Thoracic aorta (tissue), 2 donors: Measurements from ENCODE around the gene MBD6. TPM values are rescaled to one million over a fixed set of nuclear protein-coding genes. Genes with fewer than 3 reads are reported as not detected.
"Not testable (repeated sequence)": the region's sequence is repeated elsewhere in the genome, so short reads cannot be mapped to it uniquely, and the experiment has no call there.

Experiments
- ATAC-seq: fragments of 150-250 bp; one replicate; pipeline ENCODE4 v1.8.0; 2017; ENCODE audit warnings: low read depth; ENCODE audit not compliant: insufficient number of reproducible peaks, low FRiP score
- DNase-seq: peaks from one replicate; pipeline ENCODE4 v3.0.0-alpha.2; 2020; ENCODE audit warnings: low spot score
- H3K27ac ChIP-seq, 2 donors: fragments of 200-600 bp; sonication (generic); 1 replicate in 1 of 2; 2 replicates in 1 of 2; pipeline ENCODE4 v1.5.1; 2016; ENCODE audit warnings: mild to moderate bottlenecking in 2 of 2, moderate library complexity in 2 of 2
- H3K27me3 ChIP-seq: fragments of 200-600 bp; sonication (generic); replicated peaks from 2 replicates; pipeline ENCODE4 v1.6.0; 2016; ENCODE audit warnings: mild to moderate bottlenecking; ENCODE audit not compliant: insufficient read depth
- H3K36me3 ChIP-seq: fragments of 200-600 bp; sonication (generic); one replicate; pipeline ENCODE4 v1.5.1; 2016
- H3K4me1 ChIP-seq, 2 donors: fragments of 200-600 bp; sonication (generic); 1 replicate in 1 of 2; 2 replicates in 1 of 2; pipeline versions ENCODE4 v1.5.1 to v1.6.0; 2016; ENCODE audit warnings: low read depth in 2 of 2, mild to moderate bottlenecking in 1 of 2; ENCODE audit not compliant: control insufficient read depth in 1 of 2
- H3K4me3 ChIP-seq: fragments of 200-600 bp; sonication (generic); 2 replicates; pipeline ENCODE4 v1.5.1; 2016; ENCODE audit warnings: mild to moderate bottlenecking
- H3K9me3 ChIP-seq: fragments of 200-600 bp; sonication (generic); 2 replicates; pipeline ENCODE4 v1.5.1; 2016
- total RNA-seq, 2 donors: library from RNA; depleted of rRNA; stranded (reverse); fragments of >200 nt; gene quantifications; one replicate each; pipeline versions ENCODE4 v1.1.0 to v1.2.3, GENCODE V29; 2016
- TF ChIP-seq, protein P1 (sequence below): fragments of 200-600 bp; sonication (generic); IDR thresholded peaks from one replicate; pipeline ENCODE4 v1.5.1; 2019; ENCODE audit warnings: antibody characterized with exemption

Gene MBD6
- total RNA-seq, 2 donors from 2014 or later, result 39.2 to 54.3 TPM

DNA sequence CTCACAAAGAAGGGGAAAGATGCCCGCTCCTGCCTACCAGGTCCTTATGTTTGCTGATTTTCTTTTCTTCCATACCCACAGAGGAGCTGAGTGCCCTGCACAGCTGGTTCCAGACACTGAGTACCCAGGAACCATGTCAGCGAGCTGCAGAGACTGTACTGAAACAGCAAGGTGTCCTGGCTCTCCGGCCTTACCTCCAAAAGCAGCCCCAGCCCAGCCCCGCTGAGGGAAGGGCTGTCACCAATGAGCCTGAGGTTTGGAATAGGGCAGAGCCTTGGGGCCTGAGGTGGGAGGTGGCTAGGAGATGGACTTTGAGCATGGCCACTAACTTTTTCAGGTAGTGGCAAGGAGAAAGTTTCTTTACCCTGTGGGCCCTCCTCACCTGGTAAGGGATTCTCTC lies 32.5 kb upstream of the MBD6 start:
- DNase-seq (no peak), ATAC-seq (no peak)
- Histone ChIP-seq H3K27me3 (no peaks in the 10 kb centered on the region), H3K4me3 (no peak overlapping the region), H3K9me3 (no peaks in the 10 kb centered on the region), H3K36me3 (peaks cover 31% of the 10 kb centered on the region), H3K4me1 (peaks cover 6 to 12% of the 10 kb centered on the region in 2 donors), H3K27ac (no peak overlapping the region)
- TF ChIP-seq, protein P1, sequence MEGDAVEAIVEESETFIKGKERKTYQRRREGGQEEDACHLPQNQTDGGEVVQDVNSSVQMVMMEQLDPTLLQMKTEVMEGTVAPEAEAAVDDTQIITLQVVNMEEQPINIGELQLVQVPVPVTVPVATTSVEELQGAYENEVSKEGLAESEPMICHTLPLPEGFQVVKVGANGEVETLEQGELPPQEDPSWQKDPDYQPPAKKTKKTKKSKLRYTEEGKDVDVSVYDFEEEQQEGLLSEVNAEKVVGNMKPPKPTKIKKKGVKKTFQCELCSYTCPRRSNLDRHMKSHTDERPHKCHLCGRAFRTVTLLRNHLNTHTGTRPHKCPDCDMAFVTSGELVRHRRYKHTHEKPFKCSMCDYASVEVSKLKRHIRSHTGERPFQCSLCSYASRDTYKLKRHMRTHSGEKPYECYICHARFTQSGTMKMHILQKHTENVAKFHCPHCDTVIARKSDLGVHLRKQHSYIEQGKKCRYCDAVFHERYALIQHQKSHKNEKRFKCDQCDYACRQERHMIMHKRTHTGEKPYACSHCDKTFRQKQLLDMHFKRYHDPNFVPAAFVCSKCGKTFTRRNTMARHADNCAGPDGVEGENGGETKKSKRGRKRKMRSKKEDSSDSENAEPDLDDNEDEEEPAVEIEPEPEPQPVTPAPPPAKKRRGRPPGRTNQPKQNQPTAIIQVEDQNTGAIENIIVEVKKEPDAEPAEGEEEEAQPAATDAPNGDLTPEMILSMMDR, result no peak

GRCh38 chr12:57491393-57492280 lies 31.0 kb upstream of the MBD6 start:
- TF ChIP-seq, protein P1, result no peak
- no peak overlapping the region for H3K27ac ChIP-seq
- ATAC-seq, result no peak
- H3K4me3 ChIP-seq, result no peak overlapping the region
- H3K27me3 ChIP-seq, result no peaks in the 10 kb centered on the region
- DNase-seq, result no peak
- H3K36me3 ChIP-seq, result peaks cover 33% of the 10 kb centered on the region
- no peaks in the 10 kb centered on the region for H3K9me3 ChIP-seq
- H3K4me1 ChIP-seq, result peaks cover 6 to 12% of the 10 kb centered on the region in 2 donors

DNA sequence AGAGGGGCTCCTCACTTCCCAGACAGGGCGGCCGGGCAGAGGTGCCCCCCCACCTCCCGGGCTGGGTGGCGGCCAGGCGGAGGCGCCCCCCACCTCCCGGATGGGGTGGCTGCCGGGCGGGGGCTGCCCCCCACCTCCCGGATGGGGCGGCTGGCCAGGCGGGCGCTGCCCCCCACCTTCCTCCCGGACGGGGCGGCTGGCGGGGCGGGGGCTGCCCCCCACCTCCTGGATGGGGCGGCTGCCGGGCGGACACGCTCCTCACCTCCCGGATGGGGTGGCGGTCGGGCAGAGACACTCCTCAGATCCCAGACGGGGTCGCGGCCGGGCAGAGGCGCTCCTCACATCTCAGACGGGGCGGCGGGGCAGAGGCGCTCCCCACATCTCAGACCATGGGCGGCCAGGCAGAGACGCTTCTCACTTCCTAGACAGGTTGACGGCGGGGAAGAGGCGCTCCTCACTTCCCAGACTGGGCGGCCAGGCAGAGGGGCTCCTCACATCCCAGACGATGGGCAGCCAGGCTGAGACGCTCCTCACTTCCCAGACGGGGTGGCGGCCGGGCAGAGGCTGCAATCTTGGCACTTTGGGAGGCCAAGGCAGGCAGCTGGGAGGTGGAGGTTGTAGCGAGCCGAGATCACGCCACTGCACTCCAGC lies 27.4 kb upstream of the MBD6 start:
- not testable (repeated sequence) for H3K27me3 ChIP-seq, H3K4me3 ChIP-seq, H3K9me3 ChIP-seq, H3K27ac ChIP-seq, ATAC-seq, H3K4me1 ChIP-seq, DNase-seq
- H3K36me3 ChIP-seq, result peaks cover 52% of the 10 kb centered on the region

DNA sequence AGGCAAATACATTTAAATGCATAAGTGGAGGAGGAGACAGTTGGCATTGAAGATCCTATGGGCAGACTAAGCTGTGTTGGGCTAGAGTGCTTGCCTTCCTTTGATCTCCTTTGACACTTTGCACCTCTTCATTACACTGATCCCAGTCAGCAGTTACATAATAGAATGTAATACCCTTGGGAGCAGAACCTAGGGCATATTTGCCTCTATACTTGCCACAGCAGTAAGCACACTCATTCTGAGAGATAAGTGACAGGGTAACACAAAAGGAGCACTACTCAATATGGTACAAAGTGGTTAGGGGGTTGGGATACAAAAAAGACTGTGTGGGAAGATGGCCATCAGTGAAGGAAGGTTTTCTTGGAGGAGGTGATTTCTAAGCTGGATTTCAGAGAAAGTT lies 25.8 kb upstream of the MBD6 start:
- DNase-seq, result no peak
- no peak overlapping the region for H3K27ac ChIP-seq
- H3K4me1 ChIP-seq, result no peaks in the 10 kb centered on the region
- H3K4me3 ChIP-seq, result no peak overlapping the region
- H3K36me3 ChIP-seq, result peaks cover 50% of the 10 kb centered on the region
- H3K9me3 ChIP-seq, result no peaks in the 10 kb centered on the region
- TF ChIP-seq, protein P1, result no peak
- no peak for ATAC-seq
- H3K27me3 ChIP-seq, result no peaks in the 10 kb centered on the region

DNA sequence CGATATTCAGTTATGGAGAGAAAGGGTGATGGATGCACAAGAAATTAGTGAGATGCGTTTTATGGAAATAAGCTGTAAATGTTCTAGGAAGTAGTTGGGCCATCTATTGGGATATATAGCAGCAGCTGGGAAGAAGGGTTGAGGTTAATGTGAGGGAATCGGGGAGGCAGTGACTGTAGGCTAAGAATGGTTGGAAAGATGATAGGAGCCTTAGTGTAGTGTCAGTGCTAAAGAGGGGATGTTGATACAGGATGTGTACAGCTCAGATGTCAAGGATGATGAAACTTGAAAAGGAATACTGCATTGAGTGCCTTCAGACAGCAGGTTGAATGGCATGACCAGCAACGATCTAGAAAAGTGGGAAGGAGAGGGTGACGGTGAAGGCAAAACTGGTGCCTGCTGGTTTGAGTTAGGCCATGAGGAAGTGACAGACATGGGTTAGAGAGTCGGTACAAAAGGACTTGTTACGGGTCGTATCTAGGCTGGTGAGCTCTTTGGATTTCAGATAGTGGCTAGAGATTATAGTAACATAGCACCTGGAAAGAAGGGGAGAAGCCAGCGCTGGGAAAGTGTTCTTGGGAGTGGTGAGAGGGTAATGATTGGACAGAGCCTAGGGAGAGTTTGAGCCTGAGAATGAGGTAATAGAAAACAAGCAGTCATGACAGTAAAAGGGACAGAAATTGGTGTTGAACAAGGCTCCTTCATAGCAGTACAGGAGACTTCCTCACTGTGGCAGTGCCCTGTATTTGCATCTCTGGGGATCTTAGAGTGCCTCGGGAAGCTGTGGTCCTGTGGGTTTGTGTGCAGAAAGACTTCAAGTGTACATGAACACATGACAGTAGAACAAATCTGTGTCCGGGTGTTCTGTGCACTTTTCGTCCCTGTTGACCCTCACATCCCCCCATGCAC lies 25.1 kb upstream of the MBD6 start:
- Histone ChIP-seq H3K27ac (no peak overlapping the region), H3K4me1 (no peaks in the 10 kb centered on the region), H3K27me3 (no peaks in the 10 kb centered on the region), H3K9me3 (no peaks in the 10 kb centered on the region), H3K4me3 (no peak overlapping the region), H3K36me3 (peaks cover 51% of the 10 kb centered on the region)
- ATAC-seq (no peak), DNase-seq (no peak)
- TF ChIP-seq, protein P1, result no peak
